HEK293 (cell line): Measurements from ENCODE around the gene GLOD4.

Experiments
- CTCF ChIA-PET: fragments of 350-600 bp; formaldehyde crosslinking; extraction: SDS; loops from one replicate; lab custom pipeline; 2021; ENCODE audit warnings: antibody characterized with exemption; lab: Yijun Ruan, JAX
- POLR2A ChIA-PET: fragments of 300-600 bp; formaldehyde crosslinking; extraction: SDS; loops from one replicate; lab custom pipeline; 2020; ENCODE audit warnings: antibody characterized with exemption, inconsistent platforms; lab: Yijun Ruan, JAX
- H3K27ac ChIP-seq: fragments of 200-500 bp; sonication (Bioruptor generic); 2 replicates; pipeline ENCODE4 v1.5.1; 2014; ENCODE audit warnings: low read depth, low read length, control low read depth, inconsistent platforms; ENCODE audit errors: extremely low read depth
- H3K36me3 ChIP-seq, 2 experiments: fragments of 200-500 bp in 1 of 2; sonication (Bioruptor generic) in 1 of 2; 1 replicate in 1 of 2; 2 replicates in 1 of 2; pipeline ENCODE4 v1.5.1; 2014 to 2017; ENCODE audit warnings: inconsistent platforms in 2 of 2, low read length in 2 of 2; ENCODE audit not compliant: control insufficient read depth in 2 of 2, insufficient read depth in 1 of 2
- H3K4me1 ChIP-seq: fragments of 200-500 bp; sonication (Bioruptor generic); 2 replicates; pipeline ENCODE4 v1.5.1; 2014; ENCODE audit warnings: mild to moderate bottlenecking, low read length, inconsistent platforms; ENCODE audit not compliant: control insufficient read depth, insufficient read depth
- H3K4me3 ChIP-seq: 2 replicates; pipeline ENCODE4 v1.5.1; 2011; ENCODE audit warnings: low read depth, mild to moderate bottlenecking, control low read depth, low read length, moderate library complexity
- H3K9me3 ChIP-seq: fragments of 200-500 bp; sonication (Bioruptor generic); 2 replicates; pipeline ENCODE4 v1.5.1; 2014; ENCODE audit warnings: low read depth, low read length, inconsistent platforms; ENCODE audit not compliant: control insufficient read depth, insufficient read depth
- EGR2 ChIP-seq: fragments of 450-650 bp; formaldehyde crosslinking; IDR thresholded peaks from 2 replicates; pipeline ENCODE4 v1.5.1; 2016; ENCODE audit warnings: low read depth, missing biosample characterization, missing genetic modification characterization
- GLI4 ChIP-seq: fragments of 450-650 bp; formaldehyde crosslinking; IDR thresholded peaks from 2 replicates; pipeline ENCODE4 v1.5.1; 2016; ENCODE audit warnings: missing biosample characterization, missing genetic modification characterization
- KLF8 ChIP-seq: fragments of 450-650 bp; formaldehyde crosslinking; IDR thresholded peaks from 2 replicates; pipeline ENCODE4 v1.5.1; 2016; ENCODE audit warnings: missing biosample characterization, missing genetic modification characterization
- MEIS1 ChIP-seq: sonication (generic); formaldehyde crosslinking; IDR thresholded peaks from 2 replicates; pipeline ENCODE4 v1.8.1; 2022; ENCODE audit warnings: missing genetic modification reagents, mild to moderate bottlenecking, borderline replicate concordance
- YY1 ChIP-seq: fragments of 450-650 bp; formaldehyde crosslinking; IDR thresholded peaks from 2 replicates; pipeline ENCODE4 v1.5.1; 2018; ENCODE audit warnings: missing biosample characterization, missing genetic modification characterization
- ZBTB17 ChIP-seq: fragments of 450-650 bp; formaldehyde crosslinking; IDR thresholded peaks from 2 replicates; pipeline ENCODE4 v1.5.1; 2016; ENCODE audit warnings: missing biosample characterization, missing genetic modification characterization
- ZFP69B ChIP-seq: fragments of 450-650 bp; formaldehyde crosslinking; IDR thresholded peaks from 2 replicates; pipeline ENCODE4 v1.5.1; 2016; ENCODE audit warnings: missing biosample characterization, missing genetic modification characterization
- ZNF140 ChIP-seq: fragments of 450-650 bp; formaldehyde crosslinking; IDR thresholded peaks from 2 replicates; pipeline ENCODE4 v1.5.1; 2016; ENCODE audit warnings: missing biosample characterization, missing genetic modification characterization
- ZNF157 ChIP-seq: fragments of 450-650 bp; formaldehyde crosslinking; IDR thresholded peaks from 2 replicates; pipeline ENCODE4 v1.5.1; 2016; ENCODE audit warnings: missing biosample characterization, missing genetic modification characterization
- ZNF174 ChIP-seq: fragments of 450-650 bp; formaldehyde crosslinking; IDR thresholded peaks from 2 replicates; pipeline ENCODE4 v1.5.0; 2017; ENCODE audit warnings: missing biosample characterization, mild to moderate bottlenecking, missing genetic modification characterization
- ZNF2 ChIP-seq: fragments of 450-650 bp; formaldehyde crosslinking; IDR thresholded peaks from 2 replicates; pipeline ENCODE4 v1.5.1; 2016; ENCODE audit warnings: missing biosample characterization, missing genetic modification characterization
- ZNF350 ChIP-seq: fragments of 450-650 bp; formaldehyde crosslinking; IDR thresholded peaks from 2 replicates; pipeline ENCODE4 v1.5.0; 2017; ENCODE audit warnings: missing biosample characterization, mild to moderate bottlenecking, missing genetic modification characterization
- ZNF394 ChIP-seq: fragments of 450-650 bp; formaldehyde crosslinking; IDR thresholded peaks from 2 replicates; pipeline ENCODE4 v1.5.1; 2016; ENCODE audit warnings: missing biosample characterization, missing genetic modification characterization, mild to moderate bottlenecking, moderate library complexity, borderline replicate concordance
- ZNF433 ChIP-seq: fragments of 450-650 bp; formaldehyde crosslinking; IDR thresholded peaks from 2 replicates; pipeline ENCODE4 v1.5.1; 2016; ENCODE audit warnings: missing biosample characterization, missing genetic modification characterization, low read depth
- ZNF555 ChIP-seq: fragments of 450-650 bp; formaldehyde crosslinking; conservative IDR thresholded peaks from 2 replicates; pipeline ENCODE4 v1.5.1; 2017; ENCODE audit warnings: missing biosample characterization, mild to moderate bottlenecking, missing genetic modification characterization, inconsistent platforms
- ZNF585B ChIP-seq: fragments of 450-650 bp; formaldehyde crosslinking; IDR thresholded peaks from 2 replicates; pipeline ENCODE4 v1.5.1; 2016; ENCODE audit warnings: missing biosample characterization, missing genetic modification characterization
- ZNF600 ChIP-seq: fragments of 450-650 bp; formaldehyde crosslinking; IDR thresholded peaks from 2 replicates; pipeline ENCODE4 v1.5.1; 2016; ENCODE audit warnings: missing biosample characterization, missing genetic modification characterization
- ZNF624 ChIP-seq: fragments of 450-650 bp; formaldehyde crosslinking; IDR thresholded peaks from 2 replicates; pipeline ENCODE4 v1.5.1; 2017; ENCODE audit warnings: missing biosample characterization, missing genetic modification characterization
- ZNF629 ChIP-seq: fragments of 450-650 bp; formaldehyde crosslinking; IDR thresholded peaks from 2 replicates; pipeline ENCODE4 v1.5.1; 2017; ENCODE audit warnings: missing biosample characterization, missing genetic modification characterization
- ZNF654 ChIP-seq: fragments of 450-650 bp; formaldehyde crosslinking; IDR thresholded peaks from 2 replicates; pipeline ENCODE4 v1.5.1; 2016; ENCODE audit warnings: low read depth, missing biosample characterization, missing genetic modification characterization
- ZNF776 ChIP-seq: fragments of 450-650 bp; formaldehyde crosslinking; IDR thresholded peaks from 2 replicates; pipeline ENCODE4 v1.5.0; 2017; ENCODE audit warnings: missing biosample characterization, missing genetic modification characterization, borderline replicate concordance
- ZNF843 ChIP-seq: fragments of 450-650 bp; formaldehyde crosslinking; IDR thresholded peaks from 2 replicates; pipeline ENCODE4 v1.5.1; 2016; ENCODE audit warnings: missing biosample characterization, missing genetic modification characterization
- ZSCAN16 ChIP-seq: fragments of 450-650 bp; formaldehyde crosslinking; IDR thresholded peaks from 2 replicates; pipeline ENCODE4 v1.5.1; 2016; ENCODE audit warnings: missing biosample characterization, missing genetic modification characterization
- TF ChIP-seq, protein P1 (sequence below): fragments of 450-650 bp; formaldehyde crosslinking; optimal IDR thresholded peaks from 2 replicates; pipeline ENCODE3; 2016; ENCODE audit warnings: missing biosample characterization, mild to moderate bottlenecking, missing genetic modification characterization
- TF ChIP-seq, protein P2 (sequence below): fragments of 450-650 bp; formaldehyde crosslinking; IDR thresholded peaks from 2 replicates; pipeline ENCODE4 v1.5.1; 2017; ENCODE audit warnings: missing biosample characterization, missing genetic modification characterization
- TF ChIP-seq, protein P3 (sequence below): fragments of 450-650 bp; formaldehyde crosslinking; conservative IDR thresholded peaks from 2 replicates; pipeline ENCODE4 v1.5.1; 2016; ENCODE audit warnings: low read depth, missing biosample characterization, missing genetic modification characterization

GLOD4 gene

DNA sequence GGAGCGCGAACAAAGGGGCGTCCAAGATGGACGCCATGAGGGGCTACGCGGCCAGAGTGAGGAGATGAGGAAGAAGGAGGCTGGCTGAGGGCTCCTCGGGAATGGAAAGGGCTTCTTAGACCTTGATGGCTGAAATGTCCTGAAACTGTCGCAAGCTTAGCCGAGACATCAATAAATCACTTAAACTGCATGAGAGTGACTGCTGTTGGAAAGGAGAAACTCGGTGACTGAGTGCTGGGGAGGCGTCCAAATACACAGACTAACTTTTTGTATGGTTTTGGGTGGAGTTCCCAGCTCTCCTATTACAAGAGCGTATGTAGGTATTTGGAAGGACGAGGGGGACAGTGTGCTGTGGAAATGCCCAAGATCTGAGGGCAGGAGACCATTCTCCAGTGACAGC is 28.7 kb downstream of the GLOD4 start:
- CTCF ChIA-PET: interaction anchor here (0.9 to 1.5 kb wide), 7 partner anchors 10 to 349 kb away, joined by 3 to 5 read pairs (median 4); partner anchors contain the start of genes NXN and VPS53
- peaks cover 10 to 40% of the 10 kb centered on the region in 2 experiments for H3K36me3 ChIP-seq
- no peak overlapping the region for H3K4me3 ChIP-seq
- POLR2A ChIA-PET: interaction anchor here (0.9 to 1.3 kb wide), 2 partner anchors 9 to 35 kb away, joined by 3 read pairs; no protein-coding TSS in a partner anchor
- no peak for TF ChIP-seq ZFP69B (tag by site-specific recombination)
- TF ChIP-seq YY1 (tag by site-specific recombination): no peak
- no peak for TF ChIP-seq ZNF394
- TF ChIP-seq ZNF843 (tag by site-specific recombination): no peak
- no peak for TF ChIP-seq ZNF174 (tag by site-specific recombination)
- no peak for TF ChIP-seq ZSCAN16 (tag by site-specific recombination)
- no peak for TF ChIP-seq ZNF555 (tag by site-specific recombination)
- TF ChIP-seq GLI4 (tag by site-specific recombination): no peak
- no peak for TF ChIP-seq ZNF140 (tag by site-specific recombination)
- no peak for TF ChIP-seq ZNF2
- TF ChIP-seq ZNF350 (tag by site-specific recombination): no peak
- TF ChIP-seq ZNF585B (tag by site-specific recombination): no peak
- TF ChIP-seq ZNF433 (tag by site-specific recombination): no peak
- TF ChIP-seq, protein P1, sequence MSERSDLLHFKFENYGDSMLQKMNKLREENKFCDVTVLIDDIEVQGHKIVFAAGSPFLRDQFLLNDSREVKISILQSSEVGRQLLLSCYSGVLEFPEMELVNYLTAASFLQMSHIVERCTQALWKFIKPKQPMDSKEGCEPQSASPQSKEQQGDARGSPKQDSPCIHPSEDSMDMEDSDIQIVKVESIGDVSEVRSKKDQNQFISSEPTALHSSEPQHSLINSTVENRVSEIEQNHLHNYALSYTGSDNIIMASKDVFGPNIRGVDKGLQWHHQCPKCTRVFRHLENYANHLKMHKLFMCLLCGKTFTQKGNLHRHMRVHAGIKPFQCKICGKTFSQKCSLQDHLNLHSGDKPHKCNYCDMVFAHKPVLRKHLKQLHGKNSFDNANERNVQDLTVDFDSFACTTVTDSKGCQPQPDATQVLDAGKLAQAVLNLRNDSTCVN: no peak
- no peak for TF ChIP-seq ZBTB17
- TF ChIP-seq ZNF157 (tag by site-specific recombination): no peak
- TF ChIP-seq ZNF654 (tag by site-specific recombination): no peak
- TF ChIP-seq, protein P2, sequence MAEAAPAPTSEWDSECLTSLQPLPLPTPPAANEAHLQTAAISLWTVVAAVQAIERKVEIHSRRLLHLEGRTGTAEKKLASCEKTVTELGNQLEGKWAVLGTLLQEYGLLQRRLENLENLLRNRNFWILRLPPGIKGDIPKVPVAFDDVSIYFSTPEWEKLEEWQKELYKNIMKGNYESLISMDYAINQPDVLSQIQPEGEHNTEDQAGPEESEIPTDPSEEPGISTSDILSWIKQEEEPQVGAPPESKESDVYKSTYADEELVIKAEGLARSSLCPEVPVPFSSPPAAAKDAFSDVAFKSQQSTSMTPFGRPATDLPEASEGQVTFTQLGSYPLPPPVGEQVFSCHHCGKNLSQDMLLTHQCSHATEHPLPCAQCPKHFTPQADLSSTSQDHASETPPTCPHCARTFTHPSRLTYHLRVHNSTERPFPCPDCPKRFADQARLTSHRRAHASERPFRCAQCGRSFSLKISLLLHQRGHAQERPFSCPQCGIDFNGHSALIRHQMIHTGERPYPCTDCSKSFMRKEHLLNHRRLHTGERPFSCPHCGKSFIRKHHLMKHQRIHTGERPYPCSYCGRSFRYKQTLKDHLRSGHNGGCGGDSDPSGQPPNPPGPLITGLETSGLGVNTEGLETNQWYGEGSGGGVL: no peak
- TF ChIP-seq ZNF629 (tag by site-specific recombination): no peak
- no peak for TF ChIP-seq ZNF776 (tag by site-specific recombination)
- H3K9me3 ChIP-seq: no peaks in the 10 kb centered on the region
- H3K27ac ChIP-seq: no peak overlapping the region
- H3K4me1 ChIP-seq: peaks cover 3% of the 10 kb centered on the region; the same call in 1 of the 2 replicates

GRCh38 chr17:752620-753219 is 29.4 kb downstream of the GLOD4 start:
- no peaks in the 10 kb centered on the region for H3K9me3 ChIP-seq
- peak overlapping the region; percentile 65 for H3K4me3 ChIP-seq
- ChIA-PET POLR2A (interaction anchor here (0.5 to 1.3 kb wide), 7 partner anchors 9 to 787 kb away, joined by 3 to 7 read pairs (median 3); no protein-coding TSS in a partner anchor), CTCF (interaction anchor here (0.6 to 1.5 kb wide), 19 partner anchors 9 to 348 kb away, joined by 3 to 5 read pairs (median 3); partner anchors contain the start of genes NXN and VPS53)
- peaks cover 3% of the 10 kb centered on the region; the same call in 1 of the 2 replicates for H3K4me1 ChIP-seq
- H3K27ac ChIP-seq: peak overlapping the region; percentile 90
- peaks cover 10 to 42% of the 10 kb centered on the region in 2 experiments; a peak in 2 of 3 replicates for H3K36me3 ChIP-seq
- TF ChIP-seq, protein P2: peak; percentile 31; the same call in 1 of the 2 replicates
- TF ChIP-seq, protein P3, sequence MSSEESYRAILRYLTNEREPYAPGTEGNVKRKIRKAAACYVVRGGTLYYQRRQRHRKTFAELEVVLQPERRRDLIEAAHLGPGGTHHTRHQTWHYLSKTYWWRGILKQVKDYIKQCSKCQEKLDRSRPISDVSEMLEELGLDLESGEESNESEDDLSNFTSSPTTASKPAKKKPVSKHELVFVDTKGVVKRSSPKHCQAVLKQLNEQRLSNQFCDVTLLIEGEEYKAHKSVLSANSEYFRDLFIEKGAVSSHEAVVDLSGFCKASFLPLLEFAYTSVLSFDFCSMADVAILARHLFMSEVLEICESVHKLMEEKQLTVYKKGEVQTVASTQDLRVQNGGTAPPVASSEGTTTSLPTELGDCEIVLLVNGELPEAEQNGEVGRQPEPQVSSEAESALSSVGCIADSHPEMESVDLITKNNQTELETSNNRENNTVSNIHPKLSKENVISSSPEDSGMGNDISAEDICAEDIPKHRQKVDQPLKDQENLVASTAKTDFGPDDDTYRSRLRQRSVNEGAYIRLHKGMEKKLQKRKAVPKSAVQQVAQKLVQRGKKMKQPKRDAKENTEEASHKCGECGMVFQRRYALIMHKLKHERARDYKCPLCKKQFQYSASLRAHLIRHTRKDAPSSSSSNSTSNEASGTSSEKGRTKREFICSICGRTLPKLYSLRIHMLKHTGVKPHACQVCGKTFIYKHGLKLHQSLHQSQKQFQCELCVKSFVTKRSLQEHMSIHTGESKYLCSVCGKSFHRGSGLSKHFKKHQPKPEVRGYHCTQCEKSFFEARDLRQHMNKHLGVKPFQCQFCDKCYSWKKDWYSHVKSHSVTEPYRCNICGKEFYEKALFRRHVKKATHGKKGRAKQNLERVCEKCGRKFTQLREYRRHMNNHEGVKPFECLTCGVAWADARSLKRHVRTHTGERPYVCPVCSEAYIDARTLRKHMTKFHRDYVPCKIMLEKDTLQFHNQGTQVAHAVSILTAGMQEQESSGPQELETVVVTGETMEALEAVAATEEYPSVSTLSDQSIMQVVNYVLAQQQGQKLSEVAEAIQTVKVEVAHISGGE (tag by site-specific recombination): peak; percentile 89
- TF ChIP-seq ZNF585B (tag by site-specific recombination) (no peak), KLF8 (tag by site-specific recombination) (no peak), MEIS1 (CRISPR knock-in tag) (no peak), EGR2 (tag by site-specific recombination) (peak; percentile 34; the same call in 1 of the 2 replicates), ZNF600 (tag by site-specific recombination) (peak; percentile 44; the same call in 1 of the 2 replicates), ZNF629 (tag by site-specific recombination) (0 out of 2 replicates have a peak, but pooled peaks have one; percentile 1), ZNF350 (tag by site-specific recombination) (no peak), ZNF624 (no peak)
